ENCODE measurements around the gene SUPT3H.

SUPT3H gene

DNA sequence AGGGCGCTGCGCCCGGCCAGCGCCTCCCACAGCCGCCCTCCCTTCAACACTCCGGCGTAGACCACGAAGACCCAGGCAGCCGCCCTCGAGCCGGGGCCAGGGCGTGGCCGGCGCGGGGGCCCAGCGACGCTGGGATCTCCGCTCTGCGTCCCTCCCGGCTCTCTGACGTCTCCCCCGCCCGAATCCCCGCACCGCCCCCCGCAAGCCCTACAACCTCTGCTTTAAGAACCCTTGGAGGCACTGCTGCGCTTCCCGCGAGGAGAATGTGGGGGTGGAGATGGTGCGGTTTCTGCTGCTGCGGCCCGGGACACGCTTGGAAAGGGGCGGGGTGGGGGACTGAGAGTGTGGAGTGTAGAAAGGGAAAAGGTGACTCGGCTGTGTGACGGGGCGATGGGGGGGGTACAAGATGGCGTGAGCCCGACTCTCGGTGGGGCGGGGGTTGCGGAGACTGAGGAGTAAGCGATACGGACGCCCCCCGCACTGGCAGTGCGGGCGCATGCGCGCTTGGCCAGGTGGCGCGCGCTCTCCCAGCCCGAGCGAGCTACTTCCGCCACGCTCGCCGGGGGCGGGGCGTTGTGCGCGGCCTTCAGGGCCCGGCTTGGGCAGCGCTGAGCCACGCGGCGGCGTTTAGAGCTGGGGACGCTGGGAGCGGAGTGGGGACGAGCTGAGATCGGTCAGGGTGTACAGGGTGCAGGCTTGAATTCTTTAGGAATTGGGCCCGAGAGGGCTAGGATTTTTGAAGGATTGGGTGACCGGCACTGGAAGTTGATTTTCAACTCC, at the start of gene SUPT3H:
Gene SUPT3H (minus strand): TSS at position 381 of the 780 bp plus-strand sequence.
- peak; percentile 97 for DNase-seq (ENCODE audit: low spot score)

DNA sequence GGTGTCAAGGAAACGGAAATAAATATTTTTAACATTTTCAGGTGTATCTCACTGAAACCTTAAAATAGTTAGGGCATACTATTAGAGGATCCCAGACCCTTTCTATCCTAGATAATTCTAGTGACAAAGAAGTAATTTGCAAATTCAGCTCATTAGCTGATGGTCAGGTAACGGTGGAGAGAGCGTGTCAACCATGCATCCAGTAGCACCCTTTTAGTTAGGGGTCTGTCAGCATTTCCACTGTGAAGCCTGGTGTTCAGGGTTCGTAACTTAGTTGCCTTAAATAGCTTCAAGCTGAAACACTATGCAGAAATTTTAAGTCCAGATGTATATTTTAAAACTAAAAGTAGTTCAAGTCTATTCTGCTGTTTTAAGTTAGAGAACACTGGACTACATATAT, 48.5 kb upstream of the SUPT3H start:
- no peak for DNase-seq (ENCODE audit: low spot score)

DNA sequence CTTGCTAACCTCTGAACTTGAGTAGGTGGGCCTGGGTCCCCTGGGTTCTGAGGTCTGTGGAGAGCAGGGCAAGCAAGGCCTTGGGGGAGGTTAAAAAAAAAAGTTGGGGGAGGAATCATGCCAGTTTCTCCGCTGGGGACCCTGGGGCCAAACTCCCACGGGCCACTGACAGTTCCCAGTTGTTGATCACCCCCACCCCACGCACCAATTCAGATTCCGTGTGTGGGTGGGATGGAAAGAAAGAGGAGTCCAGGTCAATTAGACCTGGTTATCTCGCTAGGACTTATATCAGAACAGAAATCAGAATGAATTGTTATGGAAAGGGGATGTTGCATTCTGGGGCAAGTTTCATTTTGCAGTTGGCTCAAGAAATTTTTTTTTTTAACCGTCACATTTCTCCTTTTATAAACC, 46.7 kb upstream of the SUPT3H start:
- DNase-seq (ENCODE audit: low spot score), result no peak

DNA sequence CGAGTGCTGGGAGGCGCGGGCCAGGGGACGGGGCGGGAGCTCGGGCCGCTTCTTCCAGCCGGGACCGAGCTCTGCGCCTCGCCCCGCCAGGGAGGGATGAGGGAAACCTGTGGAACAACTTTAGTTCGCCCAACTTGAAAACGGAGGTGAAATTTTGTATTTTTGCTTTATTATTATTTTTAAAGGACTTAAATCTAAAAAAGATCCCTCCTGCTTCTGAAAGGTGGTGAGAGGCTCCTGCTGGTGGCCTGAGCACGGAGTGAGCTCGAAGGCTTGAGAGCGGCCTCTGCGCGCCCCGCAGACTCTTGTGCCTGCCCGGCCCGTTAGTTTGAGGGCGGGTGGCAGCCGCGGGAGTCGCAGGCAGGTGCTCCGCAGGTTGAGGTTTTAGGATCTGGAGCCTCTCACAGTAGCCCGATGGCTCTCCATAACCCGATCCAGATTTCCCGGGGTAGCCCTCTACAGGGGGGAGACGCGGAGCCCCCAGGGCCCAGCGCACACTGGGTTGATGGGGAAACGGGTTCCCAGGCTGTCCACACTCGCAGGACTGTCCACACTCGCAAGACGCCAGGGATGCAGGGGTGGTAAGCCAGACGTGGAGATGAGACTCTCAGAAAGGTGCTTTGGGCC, 46.2 kb upstream of the SUPT3H start:
- DNase-seq (ENCODE audit: low spot score), result no peak

DNA sequence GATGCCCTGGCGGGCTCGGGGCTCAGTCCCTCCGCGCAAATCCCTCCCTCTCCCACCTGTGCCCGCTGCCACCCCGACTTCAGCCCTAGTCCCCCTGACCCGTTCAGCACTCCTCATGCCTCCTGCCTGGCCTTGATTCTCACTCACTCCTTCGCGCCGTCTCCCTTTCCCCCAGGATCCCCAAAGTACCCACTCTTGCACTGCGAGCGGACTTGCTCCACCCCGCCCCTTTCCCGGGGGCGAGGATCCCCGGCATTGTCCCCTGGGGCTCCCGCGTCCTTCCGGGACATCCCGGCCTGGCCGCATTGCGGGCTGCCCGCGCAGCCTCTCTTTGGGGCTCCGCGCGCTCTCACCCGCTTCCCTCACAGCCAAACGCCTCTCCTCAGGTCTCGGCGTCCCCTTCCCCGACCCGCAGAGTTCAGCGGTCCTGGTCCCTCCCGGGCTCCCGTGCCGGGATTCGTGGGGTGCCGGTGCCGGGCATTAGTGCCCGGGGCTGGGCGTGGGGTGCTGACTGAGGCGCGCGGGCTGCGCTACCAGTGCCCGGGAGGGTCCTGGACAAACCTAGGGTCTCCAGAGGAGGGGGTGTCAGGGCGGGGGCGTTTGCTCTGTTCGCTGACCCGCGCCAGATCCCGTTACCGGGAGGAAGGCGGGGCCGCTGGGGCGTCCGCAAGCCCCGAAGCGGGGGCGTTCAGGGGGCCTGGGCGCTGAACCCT, 45.5 kb upstream of the SUPT3H start:
- peak; percentile 58 for DNase-seq (ENCODE audit: low spot score)

DNA sequence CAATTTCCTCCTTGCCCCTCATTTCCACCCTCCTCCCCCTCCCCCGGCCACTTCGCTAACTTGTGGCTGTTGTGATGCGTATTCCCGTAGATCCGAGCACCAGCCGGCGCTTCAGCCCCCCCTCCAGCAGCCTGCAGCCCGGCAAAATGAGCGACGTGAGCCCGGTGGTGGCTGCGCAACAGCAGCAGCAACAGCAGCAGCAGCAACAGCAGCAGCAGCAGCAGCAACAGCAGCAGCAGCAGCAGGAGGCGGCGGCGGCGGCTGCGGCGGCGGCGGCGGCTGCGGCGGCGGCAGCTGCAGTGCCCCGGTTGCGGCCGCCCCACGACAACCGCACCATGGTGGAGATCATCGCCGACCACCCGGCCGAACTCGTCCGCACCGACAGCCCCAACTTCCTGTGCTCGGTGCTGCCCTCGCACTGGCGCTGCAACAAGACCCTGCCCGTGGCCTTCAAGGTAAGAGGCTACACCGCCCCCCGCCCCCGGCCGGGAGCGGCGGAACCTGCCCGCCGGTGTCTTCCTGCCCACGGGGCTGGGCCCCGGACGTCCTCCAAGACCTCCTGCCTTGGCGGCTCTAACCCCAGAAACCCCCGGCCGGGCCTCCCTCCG, 44.9 kb upstream of the SUPT3H start:
- peak; percentile 49 for DNase-seq (ENCODE audit: low spot score)

DNA sequence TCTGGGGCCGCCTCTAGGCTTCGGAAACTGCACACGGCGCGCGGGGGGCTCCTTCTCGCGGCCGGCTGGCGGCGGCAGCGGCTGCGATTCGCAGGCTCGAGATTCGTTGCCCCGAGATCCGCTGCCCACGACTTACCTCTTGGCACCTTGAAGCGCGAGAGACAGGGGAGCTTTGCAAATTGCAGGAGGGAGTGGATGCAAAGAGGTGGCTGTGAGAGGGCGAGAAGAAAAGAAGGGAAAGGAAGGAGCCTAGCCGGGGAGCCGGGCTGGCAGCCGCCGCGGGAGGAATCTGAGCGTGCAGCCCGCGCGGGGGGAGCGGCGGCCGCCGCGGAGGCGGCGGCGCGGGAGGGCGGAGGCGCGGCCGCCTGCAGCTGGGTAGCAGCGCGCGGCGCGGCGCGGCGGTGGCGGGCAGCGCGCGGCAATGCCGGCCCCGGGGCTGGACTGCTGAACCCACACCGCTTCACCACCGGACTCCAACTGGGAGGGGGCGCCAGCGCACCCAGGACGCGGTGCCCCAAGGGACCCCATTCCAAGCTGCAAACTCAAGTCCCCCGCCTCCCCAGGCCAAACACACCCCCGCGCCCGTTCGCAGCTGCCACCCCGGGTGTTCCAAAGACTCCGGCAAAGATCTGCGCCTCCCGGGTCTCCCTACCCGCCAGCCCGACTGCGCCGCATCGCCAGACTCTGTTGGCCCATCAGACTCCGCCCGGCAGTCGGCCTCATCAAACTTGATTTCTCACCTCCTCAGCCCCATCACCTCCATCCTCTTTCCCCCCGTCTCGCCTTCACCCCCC, 44.2 kb upstream of the SUPT3H start:
- peak; percentile 86 for DNase-seq (ENCODE audit: low spot score)

DNA sequence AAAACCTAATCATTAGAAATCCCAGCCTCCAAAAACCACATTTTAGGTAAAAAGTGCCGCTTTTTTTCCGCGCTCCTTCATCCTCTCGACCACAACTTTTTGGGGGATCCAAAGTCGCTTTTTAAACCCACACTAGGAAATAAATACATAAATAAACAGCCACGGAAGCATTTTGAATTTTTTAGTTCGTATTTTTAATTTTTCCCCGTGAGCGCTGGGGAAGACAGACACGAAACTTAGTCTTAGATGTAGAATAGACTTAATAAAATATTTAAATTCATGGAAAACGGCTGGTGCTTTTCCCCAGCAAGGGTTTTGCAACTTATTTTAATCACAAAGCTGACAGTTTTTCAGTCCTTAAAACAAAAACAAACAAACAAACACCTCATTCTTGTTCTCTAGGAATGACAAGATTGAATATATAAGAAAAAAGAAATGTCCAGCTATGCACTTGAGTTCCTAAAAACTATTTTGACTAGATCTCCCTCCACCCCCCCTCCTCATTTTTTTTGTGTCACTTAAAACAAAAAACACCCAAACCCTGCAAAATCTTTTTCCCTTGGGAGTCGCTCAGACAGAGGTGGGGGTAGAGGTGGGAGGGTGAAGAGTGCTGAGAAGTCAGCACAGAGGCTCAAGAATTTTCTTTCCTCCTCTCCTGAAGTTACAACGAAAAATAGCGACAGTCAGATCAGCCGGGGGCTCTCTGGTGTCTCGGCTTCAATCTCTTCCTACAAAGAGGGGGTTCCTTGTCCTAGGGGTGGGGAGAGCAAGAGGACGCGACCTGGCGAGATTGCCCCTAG, 43.4 kb upstream of the SUPT3H start:
- DNase-seq (ENCODE audit: low spot score), result peak; percentile 30

DNA sequence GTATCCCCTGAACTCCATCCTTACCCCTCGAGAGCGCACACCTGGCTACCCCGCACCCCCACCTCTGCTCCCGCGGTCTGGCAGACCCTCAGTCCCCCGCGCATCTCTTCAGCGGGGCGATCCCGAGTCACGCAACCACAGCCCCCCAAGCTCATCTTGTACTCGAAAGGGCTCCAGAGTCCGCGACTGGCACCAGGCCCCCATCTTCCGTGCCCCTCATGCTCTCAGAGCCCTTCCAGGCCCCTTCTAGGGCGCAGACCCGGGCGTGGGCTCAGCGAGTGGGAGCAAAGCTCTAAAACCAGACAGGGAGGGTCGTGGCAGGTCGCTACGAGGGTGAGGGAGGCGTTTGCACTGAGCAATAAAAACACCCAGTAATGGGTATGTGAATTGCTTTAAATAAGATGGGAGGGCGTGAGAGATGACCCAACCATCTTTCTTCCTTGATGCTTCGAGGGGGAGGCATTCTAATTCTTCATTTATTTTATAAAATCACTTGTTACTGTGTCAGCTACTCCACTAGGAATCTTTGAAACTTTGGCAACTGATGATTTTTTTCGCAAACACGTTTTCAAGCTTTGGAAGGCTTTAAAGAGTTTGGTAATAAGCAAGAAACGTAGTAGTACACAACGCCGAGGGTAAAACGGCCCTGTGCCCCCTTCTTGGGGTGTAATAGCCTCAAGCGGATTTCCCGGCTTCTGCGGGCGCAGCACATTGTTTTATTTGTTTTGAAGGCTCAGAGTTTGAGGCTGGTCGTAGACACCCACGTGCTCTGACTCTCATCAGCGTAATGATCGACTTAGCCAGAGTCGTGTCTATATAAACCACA, 42.6 kb upstream of the SUPT3H start:
- no peak for DNase-seq (ENCODE audit: low spot score)

DNA sequence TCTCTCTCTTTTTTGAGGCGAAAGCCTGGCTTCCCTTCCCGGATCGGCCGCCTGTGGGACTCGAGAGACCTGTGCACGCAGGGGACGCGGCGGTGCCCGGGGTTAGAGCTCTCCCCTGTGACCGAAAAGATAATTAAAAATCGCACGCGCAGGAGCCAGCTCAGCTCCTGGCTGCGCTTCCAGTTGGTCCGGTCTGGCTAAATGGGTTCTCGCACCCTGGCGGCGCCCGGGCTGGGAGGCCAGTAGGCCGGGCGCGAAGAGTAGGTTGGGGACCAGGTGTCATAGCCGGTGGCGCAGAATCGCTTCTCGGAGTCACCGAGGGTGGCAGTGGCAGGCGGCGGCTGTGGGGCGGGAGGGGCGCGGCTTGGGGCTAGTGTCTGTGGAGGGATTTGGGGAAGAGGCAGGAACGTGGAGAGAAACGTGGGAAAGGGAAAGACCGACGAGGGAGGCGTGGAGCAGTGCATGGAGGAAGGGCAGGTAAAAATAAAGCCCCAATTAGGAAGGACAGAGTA, 41.9 kb upstream of the SUPT3H start:
- DNase-seq (ENCODE audit: low spot score), result no peak

DNA sequence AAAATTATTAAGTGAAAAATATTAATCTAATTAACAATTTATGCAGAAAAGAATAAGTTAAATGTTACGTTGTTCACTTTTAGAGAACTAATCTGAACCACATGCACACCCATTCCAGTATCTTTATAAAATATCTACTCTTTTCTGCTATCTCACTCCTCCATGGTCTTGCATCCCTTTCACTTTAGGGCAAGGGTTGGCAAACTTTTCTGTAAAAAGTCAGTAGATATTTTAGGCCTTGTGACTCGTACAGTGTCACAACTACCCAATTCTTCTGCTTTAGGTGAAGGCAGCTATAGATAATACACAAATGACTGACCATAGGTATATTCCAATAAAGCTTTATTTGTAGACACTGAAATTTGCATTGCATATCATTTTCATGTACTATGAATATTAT, 39.7 kb upstream of the SUPT3H start:
- DNase-seq (ENCODE audit: low spot score), result no peak

DNA sequence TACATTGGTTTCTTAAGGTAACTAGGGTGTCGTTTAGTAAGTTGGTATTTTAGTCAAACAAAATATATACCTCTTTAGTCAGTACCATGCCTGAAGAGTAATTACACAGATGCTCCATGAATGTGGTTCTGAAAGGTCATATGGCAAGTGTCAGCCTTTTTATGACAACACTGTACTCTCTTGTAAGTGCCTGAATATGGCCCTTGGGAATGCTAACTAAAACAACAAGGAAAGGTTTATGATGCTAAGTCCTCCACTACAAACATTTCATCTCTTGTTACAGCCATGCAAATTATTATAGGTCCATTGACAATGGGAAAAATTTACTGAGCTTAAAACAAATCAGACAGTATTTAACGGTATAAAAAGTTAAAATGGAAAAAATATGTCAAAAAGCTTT, 39.0 kb upstream of the SUPT3H start:
- DNase-seq (ENCODE audit: low spot score), result no peak

DNA sequence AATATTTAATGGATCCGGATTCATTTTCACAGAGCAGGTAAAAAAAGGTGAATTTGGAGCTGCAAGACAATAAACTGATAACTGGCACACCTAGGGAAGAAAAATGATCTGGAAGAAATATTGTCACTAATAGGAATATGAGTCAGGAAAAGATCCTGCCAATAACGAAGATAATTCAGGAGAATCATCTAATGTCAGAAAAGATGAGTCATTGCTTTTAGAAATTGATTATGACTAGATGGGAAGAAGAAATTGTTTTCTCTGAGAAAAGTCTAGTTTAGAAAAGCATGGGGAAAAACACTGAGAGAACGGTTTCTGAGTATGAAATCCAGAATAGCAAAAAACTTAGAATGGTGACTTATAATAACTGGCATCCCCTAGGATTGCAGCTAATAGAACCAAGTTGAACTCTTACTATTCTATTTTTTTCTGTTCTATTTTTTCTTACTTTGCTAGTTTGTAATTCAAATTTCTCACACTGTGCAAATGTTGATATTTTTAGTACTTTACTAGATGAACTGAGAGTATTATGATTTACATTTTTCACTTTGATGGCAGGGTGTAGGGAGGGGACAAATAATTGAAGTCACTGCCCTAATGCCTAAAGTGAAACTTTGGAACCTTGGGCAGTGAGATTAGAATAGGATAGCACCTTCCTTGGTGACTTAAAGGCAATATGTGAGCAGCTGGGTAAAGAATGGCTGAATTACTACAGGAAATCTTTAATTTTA, 38.2 kb upstream of the SUPT3H start:
- no peak for DNase-seq (ENCODE audit: low spot score)

DNA sequence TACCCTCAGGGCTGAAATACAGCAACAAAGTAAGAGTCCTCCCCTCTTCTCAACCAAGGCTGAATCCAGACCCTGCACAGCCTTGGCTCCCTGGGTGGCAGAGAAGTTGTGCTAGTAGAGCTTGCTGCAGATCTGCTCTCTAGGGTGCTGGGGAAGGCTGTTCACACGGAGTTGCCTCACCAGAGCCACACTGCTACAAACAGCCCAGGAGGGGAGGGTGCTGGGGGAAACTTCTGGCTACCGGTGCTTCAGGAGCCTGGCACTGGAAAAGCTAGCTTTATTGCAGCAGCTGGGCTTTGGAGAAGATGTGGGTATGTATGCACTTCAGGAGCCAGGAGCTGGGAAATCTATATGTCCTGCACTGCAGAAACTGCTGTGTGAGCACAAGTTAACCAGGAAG, 37.6 kb upstream of the SUPT3H start:
- DNase-seq (ENCODE audit: low spot score), result no peak

DNA sequence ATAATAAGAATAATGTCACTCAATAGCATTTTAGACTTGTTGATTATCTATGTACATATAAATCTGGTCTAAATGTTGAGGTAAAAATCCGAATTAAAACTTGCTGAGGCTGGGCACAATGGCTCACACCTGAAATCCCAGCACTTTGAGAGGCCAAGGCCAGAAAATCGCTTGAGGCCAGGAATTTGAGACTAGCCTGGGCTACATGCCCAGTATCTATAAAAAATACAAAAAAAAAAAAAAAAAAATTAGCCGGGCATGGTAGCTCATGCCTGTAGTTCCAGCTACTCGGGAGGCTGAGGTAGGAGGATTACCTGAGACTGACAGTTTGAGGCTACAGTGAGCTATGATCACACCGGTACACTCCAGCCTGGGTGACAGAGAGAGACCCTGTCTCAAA, 34.2 kb upstream of the SUPT3H start:
- DNase-seq (ENCODE audit: low spot score), result no peak

DNA sequence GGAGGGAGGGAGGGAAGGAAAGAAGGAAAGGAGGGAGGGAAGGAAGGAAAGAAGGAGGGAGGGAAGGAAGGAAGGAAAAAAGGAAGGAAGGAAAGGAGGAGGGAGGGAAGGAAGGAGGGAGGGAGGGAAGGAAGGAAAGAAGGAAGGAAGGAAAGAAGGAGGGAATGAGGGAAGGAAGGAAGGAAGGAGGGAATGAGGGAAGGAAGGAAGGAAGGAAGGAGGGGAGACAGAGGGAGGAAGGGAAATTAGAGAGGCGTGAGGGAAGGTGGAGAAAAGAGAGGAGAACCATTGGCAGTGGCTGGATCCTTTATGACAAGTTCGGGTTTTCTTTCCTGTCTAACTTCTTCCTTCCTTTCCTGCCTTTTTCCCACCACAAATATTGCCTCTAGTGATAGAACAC, 22.3 kb upstream of the SUPT3H start:
- no peak for DNase-seq (ENCODE audit: low spot score)

DNA sequence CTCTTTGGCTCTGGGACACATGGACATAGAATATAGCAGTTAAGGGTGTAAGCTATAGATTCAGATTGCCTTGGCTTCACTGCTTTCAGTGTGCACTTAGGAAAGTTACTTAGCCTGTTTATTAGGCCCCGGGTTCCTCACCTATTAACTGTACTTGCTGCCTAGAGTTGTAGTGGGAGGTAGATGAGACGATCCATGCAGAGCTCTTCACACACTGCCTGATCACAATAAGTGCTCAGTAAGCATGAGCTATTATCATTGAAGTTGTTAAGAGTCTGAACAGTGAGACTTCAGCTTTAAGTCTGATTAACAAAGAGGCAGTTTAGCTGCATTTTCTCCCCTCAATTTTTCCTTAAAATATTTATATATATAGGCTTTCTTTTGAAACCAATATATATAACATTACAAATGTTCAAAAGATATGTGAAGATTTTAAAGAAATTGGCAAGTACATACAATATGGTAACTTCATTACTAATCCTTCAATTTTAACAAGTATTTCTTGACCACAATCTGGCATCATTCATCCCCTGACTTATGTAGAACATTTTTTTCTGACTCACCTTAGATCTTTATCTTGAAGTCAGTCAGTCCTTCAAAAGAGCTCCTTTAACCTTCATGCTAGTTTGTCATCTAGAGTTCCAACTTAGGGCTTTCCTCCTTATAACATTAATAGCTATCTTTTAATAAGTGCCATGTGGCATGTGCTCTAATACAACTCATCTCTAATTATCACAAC, 20.5 kb upstream of the SUPT3H start:
- no peak for DNase-seq (ENCODE audit: low spot score)

DNA sequence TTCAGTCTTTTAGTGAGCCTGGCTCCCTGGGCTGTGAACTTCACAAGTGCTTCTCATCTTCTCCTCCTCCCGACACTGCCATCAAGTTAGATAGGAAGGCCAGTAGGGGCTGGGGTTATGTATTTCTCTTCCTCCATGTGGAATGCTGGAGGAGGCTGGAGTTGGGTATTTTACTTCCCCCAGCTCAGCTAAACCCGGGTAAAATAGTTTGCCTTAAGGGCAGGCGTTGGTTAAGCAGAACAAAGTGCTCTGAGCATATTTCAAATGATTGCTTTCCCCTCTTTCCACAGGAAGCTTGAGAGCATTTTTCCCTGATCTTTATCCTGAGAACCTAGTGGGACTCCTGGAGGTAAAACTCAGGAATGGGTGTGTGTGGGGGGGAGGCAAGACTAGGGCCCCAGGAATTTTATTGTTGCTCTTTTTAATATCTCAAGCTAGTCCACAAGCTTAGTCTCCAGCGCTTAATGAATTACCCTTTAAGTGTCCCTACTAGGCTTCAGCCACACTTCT, 16.9 kb upstream of the SUPT3H start:
- no peak for DNase-seq (ENCODE audit: low spot score)

All from AG20443 (cell line).